Right lobe of liver (tissue), 6 donors: ENCODE data around the gene TTC39A. TPM values are rescaled to one million over a fixed set of nuclear protein-coding genes. Genes with fewer than 3 reads are reported as not detected.

ENCODE experiments used
- ATAC-seq, 4 donors: fragments of 200-7000 bp; cut with Tn5 transposase; one replicate each; pipeline ENCODE4 v1.9.1; 2020; ENCODE audit warnings: mild to moderate bottlenecking in 4 of 4, moderate library complexity in 4 of 4
- DNase-seq, 3 donors: peaks; one replicate each; pipeline ENCODE4 v3.0.0-alpha.2; 2020
- H3K27ac ChIP-seq, 3 donors: fragments of 200-600 bp; one replicate each; pipeline ENCODE4 v1.8.0; 2022
- H3K27me3 ChIP-seq, 2 donors: fragments of 200-600 bp; one replicate each; pipeline ENCODE4 v1.8.0; 2022
- H3K36me3 ChIP-seq, 4 donors: fragments of 200-600 bp; sonication (generic) in 1 of 4; one replicate each; pipeline versions ENCODE4 v1.5.1 to v1.8.0; 2017 to 2022; ENCODE audit warnings: control low read depth in 1 of 4
- H3K4me1 ChIP-seq, 4 donors: fragments of 200-600 bp; sonication (generic) in 1 of 4; one replicate each; pipeline versions ENCODE4 v1.5.1 to v1.8.0; 2017 to 2022; ENCODE audit warnings: control low read depth in 1 of 4
- H3K4me3 ChIP-seq, 3 donors: fragments of 200-600 bp; one replicate each; pipeline ENCODE4 v1.8.0; 2022
- H3K9me3 ChIP-seq, 4 donors: fragments of 200-600 bp; sonication (generic) in 1 of 4; one replicate each; pipeline versions ENCODE4 v1.5.1 to v1.8.0; 2017 to 2022; ENCODE audit warnings: control low read depth in 1 of 4
- POLR2A ChIP-seq: fragments of 450-650 bp; IDR thresholded peaks from one replicate; pipeline ENCODE4 v1.6.1; 2017; ENCODE audit warnings: antibody characterized with exemption, mild to moderate bottlenecking
- WGBS: methylation state at CpG from one replicate; pipeline ENCODE4 v1.1.6; 2018; ENCODE audit warnings: low coverage, low lambda C conversion rate; ENCODE audit not compliant: insufficient coverage; ENCODE audit errors: missing lambda C conversion rate; 5-methylcytosine and 5-hydroxymethylcytosine counted together
- intact Hi-C, 2 donors: fragments of 100-400 bp; cut with DNase I; formaldehyde crosslinking; loops; one replicate each; pipeline versions ENCODE4 v1.11.2 to v1.14.1; 2022
- total RNA-seq, 6 experiments: library from RNA; depleted of rRNA in 2 of 6; stranded (reverse); fragments of >200 nt in 2 of 6; fragmentation: NEBNext Ultra II Directional in 3 of 6; extraction: Animal tissue kit (Norgen Biotek cat#: 25700) in 3 of 6; gene quantifications; one replicate each; pipeline versions ENCODE4 v1.1.0 to v1.2.4, GENCODE V29; 2016 to 2023
- TF ChIP-seq, protein P1 (sequence below), 4 donors: fragments of 200-600 bp in 3 of 4; fragments of 450-650 bp in 1 of 4; IDR thresholded peaks; one replicate each; pipeline versions ENCODE4 v1.5.1 to v1.8.0; 2016 to 2022; ENCODE audit warnings: antibody characterized with exemption in 4 of 4, mild to moderate bottlenecking in 2 of 4
- donor health status: DM: no; HTN: yes; CAD: no.
- donor health status: DM: no; HTN: no; CAD: no.
- donor health status: DM: no; HTN: no; CAD: no.
- donor health status: DM: no; HTN: yes; CAD: no.
- donor health status: DM: no; HTN: yes; CAD: no.

The TTC39A gene
- total RNA-seq, 6 experiments from 2014 or later: 0.34 to 8.5 (median 3.4) TPM

DNA sequence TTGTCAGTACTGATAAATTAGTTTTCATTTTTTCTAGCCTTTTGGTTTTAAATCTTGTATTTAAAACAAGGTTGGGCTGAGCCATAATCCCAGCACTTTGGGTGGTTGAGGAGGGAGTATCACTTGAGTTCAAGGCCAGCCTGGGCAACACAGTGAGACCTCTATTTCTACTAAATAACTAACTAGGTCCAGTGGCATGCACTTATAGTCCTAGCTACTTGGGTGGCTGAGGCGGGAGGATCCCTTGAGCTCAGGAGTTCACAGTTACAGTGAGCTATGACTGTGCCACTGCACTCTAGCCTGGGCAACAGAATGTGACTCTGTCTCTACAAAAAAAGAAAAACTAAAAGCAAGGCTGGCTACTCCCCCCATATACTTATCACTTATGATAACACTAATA lies 21.5 kb upstream of the TTC39A start:
- no peak for ATAC-seq
- no peaks in the 10 kb centered on the region for H3K27me3 ChIP-seq
- no peak overlapping the region for H3K27ac ChIP-seq
- DNase-seq: no peak
- peaks cover 0 to 20% (median 3%) of the 10 kb centered on the region in 4 donors for H3K36me3 ChIP-seq
- no CpG with 5 or more reads among the region's 1 CpG for WGBS
- H3K4me3 ChIP-seq: no peak overlapping the region
- intact Hi-C loops: no loop called here
- H3K9me3 ChIP-seq: no peaks in the 10 kb centered on the region
- no peaks in the 10 kb centered on the region for H3K4me1 ChIP-seq
- TF ChIP-seq, protein P1, sequence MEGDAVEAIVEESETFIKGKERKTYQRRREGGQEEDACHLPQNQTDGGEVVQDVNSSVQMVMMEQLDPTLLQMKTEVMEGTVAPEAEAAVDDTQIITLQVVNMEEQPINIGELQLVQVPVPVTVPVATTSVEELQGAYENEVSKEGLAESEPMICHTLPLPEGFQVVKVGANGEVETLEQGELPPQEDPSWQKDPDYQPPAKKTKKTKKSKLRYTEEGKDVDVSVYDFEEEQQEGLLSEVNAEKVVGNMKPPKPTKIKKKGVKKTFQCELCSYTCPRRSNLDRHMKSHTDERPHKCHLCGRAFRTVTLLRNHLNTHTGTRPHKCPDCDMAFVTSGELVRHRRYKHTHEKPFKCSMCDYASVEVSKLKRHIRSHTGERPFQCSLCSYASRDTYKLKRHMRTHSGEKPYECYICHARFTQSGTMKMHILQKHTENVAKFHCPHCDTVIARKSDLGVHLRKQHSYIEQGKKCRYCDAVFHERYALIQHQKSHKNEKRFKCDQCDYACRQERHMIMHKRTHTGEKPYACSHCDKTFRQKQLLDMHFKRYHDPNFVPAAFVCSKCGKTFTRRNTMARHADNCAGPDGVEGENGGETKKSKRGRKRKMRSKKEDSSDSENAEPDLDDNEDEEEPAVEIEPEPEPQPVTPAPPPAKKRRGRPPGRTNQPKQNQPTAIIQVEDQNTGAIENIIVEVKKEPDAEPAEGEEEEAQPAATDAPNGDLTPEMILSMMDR (IDR thresholded peaks at IDR 0.05): no peak
- TF ChIP-seq POLR2A: no peak

DNA sequence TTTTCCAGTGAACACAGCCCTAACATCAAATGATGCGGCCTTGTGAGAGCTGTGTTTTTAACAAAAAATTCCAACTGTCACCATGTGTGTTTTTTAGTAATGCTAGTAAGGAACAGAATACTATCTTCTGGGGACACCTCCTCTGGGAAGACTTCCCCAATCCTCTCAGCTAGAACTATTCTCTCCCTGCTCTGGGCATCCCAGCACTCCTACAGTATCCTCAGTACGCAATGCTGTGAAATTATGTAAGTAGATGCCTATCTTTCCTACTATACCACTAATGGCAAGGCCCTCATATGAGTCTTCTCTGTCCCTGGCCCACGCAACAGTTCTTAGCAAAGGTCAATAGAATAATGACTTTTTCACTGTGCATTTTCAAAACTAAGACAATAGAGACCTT lies 19.5 kb upstream of the TTC39A start:
- WGBS: 92% methylated on average over 2 of the region's 3 CpGs

DNA sequence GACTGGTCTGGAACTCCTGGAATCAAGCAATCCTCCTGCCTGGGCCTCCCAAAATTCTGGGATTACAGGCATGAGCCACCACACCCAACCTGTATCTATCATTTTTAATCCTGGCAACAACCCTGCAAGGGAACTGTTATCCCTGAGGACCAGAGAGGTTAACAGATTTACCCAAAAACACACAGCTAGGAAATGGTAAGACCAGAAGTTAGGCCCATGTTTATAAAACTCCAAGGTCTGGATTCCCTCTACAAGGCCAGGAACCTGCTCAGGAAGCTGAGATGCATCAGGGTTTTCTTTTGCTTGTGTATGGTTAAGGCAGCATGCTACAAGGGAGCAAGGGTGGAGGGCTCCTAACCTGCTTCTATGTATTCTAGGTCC lies 17.8 kb upstream of the TTC39A start:
- no peaks in the 10 kb centered on the region for H3K36me3 ChIP-seq
- ATAC-seq: no peak
- no peaks in the 10 kb centered on the region for H3K9me3 ChIP-seq
- H3K4me1 ChIP-seq: peaks cover 0 to 4% (median 0%) of the 10 kb centered on the region in 4 donors
- no peak overlapping the region for H3K4me3 ChIP-seq
- TF ChIP-seq POLR2A: no peak
- TF ChIP-seq, protein P1 (IDR thresholded peaks at IDR 0.05): no peak
- intact Hi-C loops: no loop called here
- DNase-seq: no peak
- no peak overlapping the region for H3K27ac ChIP-seq
- H3K27me3 ChIP-seq: no peaks in the 10 kb centered on the region

More for the DNA sequence above, 19.5 kb upstream of the TTC39A start:
- Histone ChIP-seq H3K36me3 (peaks cover 0 to 6% (median 0%) of the 10 kb centered on the region in 4 donors), H3K27me3 (no peaks in the 10 kb centered on the region), H3K27ac (no peak overlapping the region), H3K4me3 (no peak overlapping the region), H3K4me1 (no peaks in the 10 kb centered on the region), H3K9me3 (no peaks in the 10 kb centered on the region)
- intact Hi-C loops: no loop called here
- ATAC-seq (no peak), DNase-seq (no peak)
- TF ChIP-seq POLR2A: no peak
- TF ChIP-seq, protein P1 (IDR thresholded peaks at IDR 0.05): no peak

DNA sequence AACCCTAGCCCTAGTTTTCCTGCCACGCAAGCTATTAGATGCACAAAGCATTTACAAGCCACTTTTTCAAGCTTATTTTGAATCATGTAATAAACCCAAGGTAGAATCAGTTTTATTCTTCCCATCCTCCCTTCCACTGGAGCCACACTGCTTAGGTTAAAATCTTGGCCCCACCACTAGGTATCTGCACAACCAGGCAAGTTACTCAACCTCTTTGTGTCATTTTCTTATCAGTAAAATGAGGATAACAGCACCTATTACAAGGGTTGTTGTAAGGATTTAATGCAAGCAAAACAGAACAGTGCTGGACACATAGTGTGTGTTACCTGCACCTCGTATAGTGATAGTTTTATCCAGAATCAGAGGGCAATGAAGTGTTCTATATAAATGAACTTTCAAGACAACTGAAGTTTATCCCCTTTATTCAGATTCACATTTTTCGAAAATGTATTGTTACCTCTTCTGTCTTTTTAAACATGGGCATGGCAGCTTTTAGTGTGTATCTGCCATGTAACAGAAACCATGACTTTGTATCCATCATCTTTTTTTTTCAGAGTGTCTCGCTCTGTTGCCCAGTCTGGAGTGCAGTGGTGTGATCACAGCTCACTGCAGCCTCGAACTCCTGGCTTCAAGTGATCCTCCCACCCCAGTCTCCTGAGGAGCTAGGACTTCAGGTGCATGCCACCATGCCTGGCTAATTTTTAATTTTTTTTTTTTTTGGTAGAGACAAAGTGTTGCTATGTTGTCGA lies 17.2 kb upstream of the TTC39A start:
- Histone ChIP-seq H3K4me1 (peaks cover 0 to 4% (median 0%) of the 10 kb centered on the region in 4 donors), H3K4me3 (no peak overlapping the region), H3K27me3 (no peaks in the 10 kb centered on the region), H3K27ac (no peak overlapping the region), H3K36me3 (no peaks in the 10 kb centered on the region), H3K9me3 (no peaks in the 10 kb centered on the region)
- DNase-seq: no peak
- TF ChIP-seq, protein P1 (IDR thresholded peaks at IDR 0.05): no peak
- TF ChIP-seq POLR2A: no peak
- ATAC-seq: no peak
- 80% methylated on average over 6 of the region's 6 CpGs for WGBS
- intact Hi-C loops: no loop called here
